ENCODE measurements around the gene UBE2O. TPM values are rescaled to one million over a fixed set of nuclear protein-coding genes. Genes with fewer than 3 reads are reported as not detected.

UBE2O gene
- total and polyA plus RNA-seq, 7 experiments from 2014 or later, result 8.7 to 50.8 (median 39.2) TPM

DNA sequence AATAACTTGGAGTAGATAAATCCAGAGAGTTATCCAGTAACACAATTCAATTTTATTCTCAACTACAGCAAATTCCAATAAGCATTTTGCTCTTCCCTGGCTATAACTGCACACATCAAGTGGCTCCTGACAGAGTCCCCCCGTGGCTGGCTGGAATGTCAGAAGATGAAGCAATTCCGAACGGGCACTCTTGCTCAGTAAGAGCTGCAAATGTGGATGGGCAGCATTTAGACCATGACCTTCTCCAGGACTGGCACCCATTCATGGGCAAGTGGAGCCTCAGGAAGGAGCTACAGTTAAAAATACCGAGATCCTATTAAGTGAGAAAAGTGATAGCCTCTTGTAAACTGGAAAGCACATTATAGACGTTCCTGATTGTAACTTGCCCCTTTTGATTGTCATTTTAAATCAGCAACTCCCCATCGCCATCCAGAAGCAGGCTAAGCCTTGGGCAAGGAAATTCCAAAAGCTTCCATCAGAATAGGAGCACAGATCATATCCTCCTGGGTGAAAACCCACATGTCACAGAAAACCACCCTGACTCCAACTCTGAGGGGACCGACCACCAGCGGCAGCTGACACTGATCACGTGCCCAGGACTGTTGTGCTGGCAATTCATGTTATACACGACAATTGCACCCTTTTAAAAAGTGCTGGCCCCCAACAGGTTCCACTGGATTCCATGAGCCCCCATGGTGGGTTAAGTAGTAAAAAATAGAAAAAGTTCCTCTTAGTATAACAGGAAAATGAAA, 7.1 kb downstream of the UBE2O start:
- DNase-seq (no peak), ATAC-seq (no peak)
- POLR2A ChIA-PET, result interaction anchor here (0.7 kb wide), 1 partner anchor 831 kb away, joined by 4 read pairs; no protein-coding TSS in a partner anchor
- H3K9me3 ChIP-seq (ENCODE audit: control insufficient read depth in 2 of 3, low read length in 3 of 3), result no peaks in the 10 kb centered on the region
- H3K27ac ChIP-seq (ENCODE audit: low read depth, low read length), result no peak overlapping the region
- Mint-ChIP-seq H3K9me3 (no peaks in the 10 kb centered on the region), H3K4me3 (no peak overlapping the region), H3K4me1 (peaks cover 52 to 91% (median 83%) of the 10 kb centered on the region in 7 donors), H3K27ac (peak overlapping the region in 1 of 9 donors; percentile 59), H3K27me3 (no peaks in the 10 kb centered on the region), H3K36me3 (peaks cover 0 to 13% (median 3%) of the 10 kb centered on the region in 5 donors)
- H3K4me1 ChIP-seq (ENCODE audit: control insufficient read depth in 2 of 2, insufficient read depth in 2 of 2, low read length in 2 of 2), result peaks cover 0 to 11% of the 10 kb centered on the region in 2 donors
- H3K36me3 ChIP-seq (ENCODE audit: control insufficient read depth in 2 of 3, insufficient read depth in 3 of 3, low read length in 3 of 3), result no peaks in the 10 kb centered on the region
- intact Hi-C loops (cut with micrococcal nuclease), result no loop called here
- CTCF ChIA-PET, result interaction anchor here (0.7 to 0.9 kb wide), 2 partner anchors 48 to 166 kb away, joined by 3 to 4 read pairs; no protein-coding TSS in a partner anchor
- no peaks in the 10 kb centered on the region for H3K27me3 ChIP-seq (ENCODE audit: control insufficient read depth in 2 of 2, insufficient read depth in 2 of 2, low read length in 2 of 2)
- H3K4me3 ChIP-seq (ENCODE audit: low read length), result no peak overlapping the region

DNA sequence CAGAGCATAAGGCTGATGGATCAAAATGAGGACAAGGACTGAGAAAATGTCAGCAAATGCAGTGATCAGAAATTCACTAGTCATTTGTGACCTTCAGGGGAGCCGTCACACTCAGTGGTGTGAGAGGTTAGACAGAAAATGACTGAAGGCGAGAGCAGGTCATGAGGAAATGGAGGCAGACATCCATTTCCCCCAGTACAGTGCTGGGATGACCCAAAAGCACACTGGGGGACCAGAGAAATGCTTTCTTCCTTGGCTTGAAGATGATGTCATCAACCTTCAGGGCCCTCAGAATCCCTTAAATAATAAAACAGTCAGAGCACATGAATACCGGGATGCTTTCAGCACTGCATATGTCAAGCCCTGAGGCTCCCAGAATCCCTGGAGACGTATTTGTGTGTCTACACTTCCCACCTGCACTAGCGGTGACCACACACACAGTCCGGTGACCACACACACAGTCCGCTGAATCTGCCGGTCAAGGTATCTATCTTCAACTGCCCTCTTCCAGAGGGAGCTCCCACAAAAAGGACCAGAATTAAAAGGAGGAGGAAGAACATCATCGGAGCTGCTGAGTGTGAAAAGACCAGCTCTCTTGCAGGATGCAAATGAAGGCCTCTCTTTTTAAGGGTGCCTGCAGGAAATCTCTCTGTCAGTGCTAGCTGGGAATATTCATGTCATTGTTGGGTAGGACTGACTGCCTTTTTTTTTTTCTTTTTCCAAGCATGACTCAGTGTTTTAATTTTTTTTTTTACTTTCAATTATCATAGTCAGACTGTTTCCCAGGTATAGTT, 8.2 kb downstream of the UBE2O start:
- Mint-ChIP-seq H3K27me3 (no peaks in the 10 kb centered on the region), H3K36me3 (peaks cover 0 to 16% (median 3%) of the 10 kb centered on the region in 5 donors), H3K4me3 (peak overlapping the region in 1 of 10 donors; percentile 27), H3K4me1 (peaks cover 43 to 88% (median 78%) of the 10 kb centered on the region in 7 donors), H3K9me3 (no peaks in the 10 kb centered on the region), H3K27ac (peak overlapping the region in 1 of 9 donors; percentile 14)
- intact Hi-C loops (cut with micrococcal nuclease), result no loop called here
- H3K4me1 ChIP-seq (ENCODE audit: control insufficient read depth in 2 of 2, insufficient read depth in 2 of 2, low read length in 2 of 2), result peaks cover 0 to 7% of the 10 kb centered on the region in 2 donors
- ChIA-PET POLR2A (interaction anchor here (0.7 kb wide), 1 partner anchor 832 kb away, joined by 4 read pairs; no protein-coding TSS in a partner anchor), CTCF (interaction anchor here (0.6 kb wide), 3 partner anchors 61 to 1155 kb away, joined by 3 to 6 read pairs (median 6); no protein-coding TSS in a partner anchor)
- H3K27ac ChIP-seq (ENCODE audit: low read depth, low read length), result no peak overlapping the region
- no peaks in the 10 kb centered on the region for H3K27me3 ChIP-seq (ENCODE audit: control insufficient read depth in 2 of 2, insufficient read depth in 2 of 2, low read length in 2 of 2)
- no peak for DNase-seq
- no peaks in the 10 kb centered on the region for H3K9me3 ChIP-seq (ENCODE audit: control insufficient read depth in 2 of 3, low read length in 3 of 3)
- H3K4me3 ChIP-seq (ENCODE audit: low read length), result no peak overlapping the region
- no peak for ATAC-seq
- no peaks in the 10 kb centered on the region for H3K36me3 ChIP-seq (ENCODE audit: control insufficient read depth in 2 of 3, insufficient read depth in 3 of 3, low read length in 3 of 3)

DNA sequence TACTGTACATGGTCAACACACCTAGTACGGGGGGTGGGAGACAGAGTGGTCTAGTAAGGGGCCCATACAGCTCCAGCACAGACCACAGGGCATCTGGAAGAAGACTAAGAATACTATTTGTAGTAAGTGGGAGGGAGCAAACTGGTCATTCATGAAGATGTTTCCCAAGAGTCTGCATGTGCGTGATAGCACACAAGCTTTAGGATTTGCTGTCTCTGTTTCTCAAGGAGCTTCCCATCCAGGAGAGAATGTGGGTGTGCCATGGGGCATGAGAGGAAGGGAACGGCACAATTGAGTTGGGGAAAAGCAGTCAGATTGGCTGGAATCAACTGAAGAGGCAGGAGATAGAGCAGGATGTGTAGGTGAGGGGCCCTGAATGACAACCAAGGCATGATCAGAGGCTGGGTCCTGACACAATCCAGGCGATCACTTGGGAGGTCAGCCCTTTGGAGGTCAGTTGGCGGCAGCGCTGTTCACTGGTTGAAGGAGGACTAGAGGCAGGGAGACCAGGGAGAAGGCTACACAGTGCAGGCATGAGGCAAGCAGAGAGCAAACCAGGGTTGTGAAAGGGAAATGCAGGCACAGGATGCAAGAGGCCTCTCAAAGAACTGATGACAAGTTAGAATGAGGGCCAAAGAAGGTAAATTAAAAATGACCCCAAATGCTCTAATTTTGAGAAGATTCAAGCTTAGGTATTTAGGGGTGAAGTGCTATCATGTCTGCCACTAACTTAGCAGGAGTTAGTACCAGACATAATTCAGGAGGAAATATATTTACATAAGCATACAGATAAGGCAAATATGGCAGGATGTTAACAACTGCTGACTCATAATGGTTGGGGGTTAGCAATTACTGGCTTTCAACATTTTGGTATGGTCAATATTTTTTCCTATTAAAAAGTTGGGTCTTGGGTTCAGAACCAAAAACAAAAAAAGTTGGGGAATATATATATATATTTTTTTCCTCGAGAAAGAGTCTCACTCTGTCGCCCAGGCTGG, 10.3 kb downstream of the UBE2O start:
- no peak overlapping the region for H3K4me3 ChIP-seq (ENCODE audit: low read length)
- Mint-ChIP-seq H3K4me1 (peaks cover 44 to 91% (median 77%) of the 10 kb centered on the region in 7 donors), H3K4me3 (peak overlapping the region in 2 of 10 donors; percentile 12 to 38), H3K27me3 (no peaks in the 10 kb centered on the region), H3K36me3 (peaks cover 0 to 22% (median 3%) of the 10 kb centered on the region in 5 donors), H3K27ac (peak overlapping the region in 3 of 9 donors; percentile 22 to 80 (median 68)), H3K9me3 (no peaks in the 10 kb centered on the region)
- H3K27me3 ChIP-seq (ENCODE audit: control insufficient read depth in 2 of 2, insufficient read depth in 2 of 2, low read length in 2 of 2), result no peaks in the 10 kb centered on the region
- no peaks in the 10 kb centered on the region for H3K9me3 ChIP-seq (ENCODE audit: control insufficient read depth in 2 of 3, low read length in 3 of 3)
- no peak for DNase-seq
- POLR2A ChIA-PET, result interaction anchor here (0.7 kb wide), 1 partner anchor 370 kb away, joined by 3 read pairs; the partner anchor contains the start of gene SRP68
- intact Hi-C loops (cut with micrococcal nuclease), result no loop called here
- H3K27ac ChIP-seq (ENCODE audit: low read depth, low read length), result no peak overlapping the region
- peaks cover 0 to 4% of the 10 kb centered on the region in 2 donors for H3K4me1 ChIP-seq (ENCODE audit: control insufficient read depth in 2 of 2, insufficient read depth in 2 of 2, low read length in 2 of 2)
- CTCF ChIA-PET, result no interaction called here
- ATAC-seq, result no peak
- no peaks in the 10 kb centered on the region for H3K36me3 ChIP-seq (ENCODE audit: control insufficient read depth in 2 of 3, insufficient read depth in 3 of 3, low read length in 3 of 3)

DNA sequence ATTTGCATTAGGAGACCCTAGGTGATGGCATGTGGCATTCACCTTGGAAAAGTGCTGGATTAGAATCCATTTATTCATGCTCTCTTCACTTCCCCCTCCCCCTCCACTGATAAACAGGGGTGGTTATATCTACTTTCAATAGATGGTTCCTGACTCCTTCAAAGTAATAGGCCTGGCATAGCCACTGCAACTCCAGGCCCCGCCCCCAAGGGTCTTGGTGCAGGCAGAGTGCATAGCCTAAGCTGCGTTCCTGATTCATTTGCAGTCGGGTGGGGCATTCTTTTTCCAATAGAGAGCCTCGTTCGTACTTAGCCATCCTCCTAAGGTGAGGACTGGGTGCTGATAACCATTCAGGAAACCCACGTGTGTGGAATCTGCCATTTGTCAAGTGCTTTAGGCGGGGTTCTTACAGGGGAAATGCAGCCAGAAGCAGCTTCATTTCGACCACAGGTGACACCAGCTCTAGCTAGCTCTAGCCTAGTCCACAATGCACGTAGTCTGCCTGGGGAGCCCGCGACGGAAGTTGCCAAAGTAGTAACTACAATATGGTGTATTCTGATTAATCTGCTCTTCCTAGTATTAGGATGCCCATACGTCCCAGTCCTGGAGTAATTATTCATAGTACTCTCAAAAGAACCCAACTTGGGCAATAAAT, 11.1 kb downstream of the UBE2O start:
- ATAC-seq (peak; percentile 16), DNase-seq (no peak)
- Histone ChIP-seq H3K4me1 (ENCODE audit: control insufficient read depth in 2 of 2, insufficient read depth in 2 of 2, low read length in 2 of 2) (peaks cover 0 to 2% of the 10 kb centered on the region in 2 donors), H3K4me3 (ENCODE audit: low read length) (no peak overlapping the region), H3K36me3 (ENCODE audit: control insufficient read depth in 2 of 3, insufficient read depth in 3 of 3, low read length in 3 of 3) (no peaks in the 10 kb centered on the region), H3K27ac (ENCODE audit: low read depth, low read length) (no peak overlapping the region), H3K9me3 (ENCODE audit: control insufficient read depth in 2 of 3, low read length in 3 of 3) (no peaks in the 10 kb centered on the region), H3K27me3 (ENCODE audit: control insufficient read depth in 2 of 2, insufficient read depth in 2 of 2, low read length in 2 of 2) (no peaks in the 10 kb centered on the region)
- POLR2A ChIA-PET, result interaction anchor here (0.7 kb wide), 1 partner anchor 369 kb away, joined by 3 read pairs; the partner anchor contains the start of gene SRP68
- Mint-ChIP-seq H3K9me3 (no peaks in the 10 kb centered on the region), H3K36me3 (peaks cover 0 to 22% (median 3%) of the 10 kb centered on the region in 5 donors), H3K27me3 (no peaks in the 10 kb centered on the region), H3K4me3 (no peak overlapping the region), H3K4me1 (peaks cover 38 to 83% (median 70%) of the 10 kb centered on the region in 7 donors), H3K27ac (peak overlapping the region in 2 of 9 donors; percentile 22 to 68)
- CTCF ChIA-PET, result no interaction called here
- intact Hi-C loops (cut with micrococcal nuclease), result no loop called here

DNA sequence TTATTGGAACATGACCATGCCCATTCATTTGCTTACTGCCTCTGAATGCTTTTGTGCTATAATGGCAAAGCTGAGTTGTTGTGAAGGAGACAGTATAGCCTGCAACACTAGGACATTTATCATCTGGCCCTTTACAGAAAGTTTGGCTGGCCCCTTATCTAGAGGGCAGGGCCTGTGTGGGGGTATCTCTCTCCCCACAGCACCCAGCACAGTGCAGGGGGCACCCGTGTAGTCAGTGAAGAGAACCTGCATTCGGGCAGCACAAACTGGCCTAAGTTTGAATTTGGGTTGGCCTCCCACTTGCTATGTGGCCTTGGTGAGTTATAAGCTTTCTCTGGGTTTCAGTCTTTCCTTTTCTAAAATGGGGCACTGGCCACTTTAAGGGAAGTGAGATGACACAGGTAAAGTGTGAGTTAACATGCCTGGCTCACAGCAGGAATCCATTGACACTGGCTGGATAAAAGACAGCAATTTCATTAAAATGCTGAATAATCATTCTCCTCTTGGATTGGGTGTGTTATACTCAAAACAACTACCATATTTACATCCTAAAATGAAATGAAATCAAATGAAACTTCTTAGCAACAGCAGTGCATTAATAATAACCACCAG, 12.1 kb downstream of the UBE2O start:
- ATAC-seq (no peak), DNase-seq (no peak)
- H3K9me3 Mint-ChIP-seq, result no peaks in the 10 kb centered on the region
- H3K4me1 Mint-ChIP-seq, result peaks cover 31 to 80% (median 61%) of the 10 kb centered on the region in 7 donors
- CTCF ChIA-PET, result no interaction called here
- Histone ChIP-seq H3K27me3 (ENCODE audit: control insufficient read depth in 2 of 2, insufficient read depth in 2 of 2, low read length in 2 of 2) (no peaks in the 10 kb centered on the region), H3K36me3 (ENCODE audit: control insufficient read depth in 2 of 3, insufficient read depth in 3 of 3, low read length in 3 of 3) (no peaks in the 10 kb centered on the region), H3K4me1 (ENCODE audit: control insufficient read depth in 2 of 2, insufficient read depth in 2 of 2, low read length in 2 of 2) (peaks cover 0 to 2% of the 10 kb centered on the region in 2 donors), H3K4me3 (ENCODE audit: low read length) (no peak overlapping the region), H3K9me3 (ENCODE audit: control insufficient read depth in 2 of 3, low read length in 3 of 3) (no peaks in the 10 kb centered on the region), H3K27ac (ENCODE audit: low read depth, low read length) (no peak overlapping the region)
- H3K27ac Mint-ChIP-seq, result no peak overlapping the region
- H3K36me3 Mint-ChIP-seq, result peaks cover 0 to 22% (median 3%) of the 10 kb centered on the region in 5 donors
- POLR2A ChIA-PET, result interaction anchor here (0.6 to 0.9 kb wide), 2 partner anchors 11 to 1381 kb away, joined by 3 read pairs; no protein-coding TSS in a partner anchor
- H3K27me3 Mint-ChIP-seq, result no peaks in the 10 kb centered on the region
- H3K4me3 Mint-ChIP-seq, result peak overlapping the region in 1 of 10 donors; percentile 6
- intact Hi-C loops (cut with micrococcal nuclease), result no loop called here

All from naive thymus-derived CD4-positive, alpha-beta T cell (primary cell).